ENCODE measurements around the gene NMNAT3.

- TF ChIP-seq, protein P1, sequence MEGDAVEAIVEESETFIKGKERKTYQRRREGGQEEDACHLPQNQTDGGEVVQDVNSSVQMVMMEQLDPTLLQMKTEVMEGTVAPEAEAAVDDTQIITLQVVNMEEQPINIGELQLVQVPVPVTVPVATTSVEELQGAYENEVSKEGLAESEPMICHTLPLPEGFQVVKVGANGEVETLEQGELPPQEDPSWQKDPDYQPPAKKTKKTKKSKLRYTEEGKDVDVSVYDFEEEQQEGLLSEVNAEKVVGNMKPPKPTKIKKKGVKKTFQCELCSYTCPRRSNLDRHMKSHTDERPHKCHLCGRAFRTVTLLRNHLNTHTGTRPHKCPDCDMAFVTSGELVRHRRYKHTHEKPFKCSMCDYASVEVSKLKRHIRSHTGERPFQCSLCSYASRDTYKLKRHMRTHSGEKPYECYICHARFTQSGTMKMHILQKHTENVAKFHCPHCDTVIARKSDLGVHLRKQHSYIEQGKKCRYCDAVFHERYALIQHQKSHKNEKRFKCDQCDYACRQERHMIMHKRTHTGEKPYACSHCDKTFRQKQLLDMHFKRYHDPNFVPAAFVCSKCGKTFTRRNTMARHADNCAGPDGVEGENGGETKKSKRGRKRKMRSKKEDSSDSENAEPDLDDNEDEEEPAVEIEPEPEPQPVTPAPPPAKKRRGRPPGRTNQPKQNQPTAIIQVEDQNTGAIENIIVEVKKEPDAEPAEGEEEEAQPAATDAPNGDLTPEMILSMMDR (IDR thresholded peaks at IDR 0.05; ENCODE audit: low read depth, low read length, missing input control), result no peak
- no peak for TF ChIP-seq ZBTB33 (IDR thresholded peaks at IDR 0.05)
- TF ChIP-seq MAX (IDR thresholded peaks at IDR 0.05), result no peak
- TF ChIP-seq RAD21 (IDR thresholded peaks at IDR 0.05), result no peak
- no peak for TF ChIP-seq SP1 (IDR thresholded peaks at IDR 0.05)
- no peak for TF ChIP-seq RXRA (IDR thresholded peaks at IDR 0.05)
- TF ChIP-seq JUND (IDR thresholded peaks at IDR 0.05), result no peak
- no peak for TF ChIP-seq YY1 (IDR thresholded peaks at IDR 0.05)
- TF ChIP-seq, protein P2, sequence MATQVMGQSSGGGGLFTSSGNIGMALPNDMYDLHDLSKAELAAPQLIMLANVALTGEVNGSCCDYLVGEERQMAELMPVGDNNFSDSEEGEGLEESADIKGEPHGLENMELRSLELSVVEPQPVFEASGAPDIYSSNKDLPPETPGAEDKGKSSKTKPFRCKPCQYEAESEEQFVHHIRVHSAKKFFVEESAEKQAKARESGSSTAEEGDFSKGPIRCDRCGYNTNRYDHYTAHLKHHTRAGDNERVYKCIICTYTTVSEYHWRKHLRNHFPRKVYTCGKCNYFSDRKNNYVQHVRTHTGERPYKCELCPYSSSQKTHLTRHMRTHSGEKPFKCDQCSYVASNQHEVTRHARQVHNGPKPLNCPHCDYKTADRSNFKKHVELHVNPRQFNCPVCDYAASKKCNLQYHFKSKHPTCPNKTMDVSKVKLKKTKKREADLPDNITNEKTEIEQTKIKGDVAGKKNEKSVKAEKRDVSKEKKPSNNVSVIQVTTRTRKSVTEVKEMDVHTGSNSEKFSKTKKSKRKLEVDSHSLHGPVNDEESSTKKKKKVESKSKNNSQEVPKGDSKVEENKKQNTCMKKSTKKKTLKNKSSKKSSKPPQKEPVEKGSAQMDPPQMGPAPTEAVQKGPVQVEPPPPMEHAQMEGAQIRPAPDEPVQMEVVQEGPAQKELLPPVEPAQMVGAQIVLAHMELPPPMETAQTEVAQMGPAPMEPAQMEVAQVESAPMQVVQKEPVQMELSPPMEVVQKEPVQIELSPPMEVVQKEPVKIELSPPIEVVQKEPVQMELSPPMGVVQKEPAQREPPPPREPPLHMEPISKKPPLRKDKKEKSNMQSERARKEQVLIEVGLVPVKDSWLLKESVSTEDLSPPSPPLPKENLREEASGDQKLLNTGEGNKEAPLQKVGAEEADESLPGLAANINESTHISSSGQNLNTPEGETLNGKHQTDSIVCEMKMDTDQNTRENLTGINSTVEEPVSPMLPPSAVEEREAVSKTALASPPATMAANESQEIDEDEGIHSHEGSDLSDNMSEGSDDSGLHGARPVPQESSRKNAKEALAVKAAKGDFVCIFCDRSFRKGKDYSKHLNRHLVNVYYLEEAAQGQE (IDR thresholded peaks at IDR 0.05), result no peak
- no peak for TF ChIP-seq GABPA (IDR thresholded peaks at IDR 0.05 in 1 of 2, conservative IDR thresholded peaks at IDR 0.05 in 1 of 2)
- no peak for TF ChIP-seq FOXA2 (IDR thresholded peaks at IDR 0.05)
- TF ChIP-seq ATF3 (IDR thresholded peaks at IDR 0.05), result no peak
- TF ChIP-seq TAF1 (conservative IDR thresholded peaks at IDR 0.05), result no peak
Measured at GRCh38 chr3:139695007-139695406, 17.2 kb upstream of the NMNAT3 start.
